Vagina (tissue), 2 donors: ENCODE measurements around the gene PRSS27.
"Not testable (repeated sequence)": the region's sequence is repeated elsewhere in the genome, so short reads cannot be mapped to it uniquely, and the experiment has no call there.

Experiments used
- POLR2A ChIP-seq, 2 donors: fragments of 450-650 bp; IDR thresholded peaks; one replicate each; pipeline ENCODE4 v1.6.1; 2017; ENCODE audit warnings: antibody characterized with exemption in 2 of 2, mild to moderate bottlenecking in 2 of 2, moderate library complexity in 2 of 2
- POLR2AphosphoS5 ChIP-seq, 2 donors: sonication (generic); formaldehyde crosslinking; IDR thresholded peaks; one replicate each; pipeline ENCODE4 v1.9.0; 2017; ENCODE audit warnings: antibody characterized with exemption in 2 of 2, mild to moderate bottlenecking in 2 of 2, low read depth in 1 of 2; ENCODE audit not compliant: insufficient read depth in 1 of 2
- TF ChIP-seq, protein P1 (sequence below), 3 experiments: fragments of 450-650 bp in 2 of 3; fragments of 200-600 bp in 1 of 3; sonication (generic) in 1 of 3; IDR thresholded peaks; one replicate each; pipeline ENCODE4 v1.5.1; 2017 to 2019; ENCODE audit warnings: antibody characterized with exemption in 3 of 3, mild to moderate bottlenecking in 2 of 3, moderate library complexity in 2 of 3

DNA sequence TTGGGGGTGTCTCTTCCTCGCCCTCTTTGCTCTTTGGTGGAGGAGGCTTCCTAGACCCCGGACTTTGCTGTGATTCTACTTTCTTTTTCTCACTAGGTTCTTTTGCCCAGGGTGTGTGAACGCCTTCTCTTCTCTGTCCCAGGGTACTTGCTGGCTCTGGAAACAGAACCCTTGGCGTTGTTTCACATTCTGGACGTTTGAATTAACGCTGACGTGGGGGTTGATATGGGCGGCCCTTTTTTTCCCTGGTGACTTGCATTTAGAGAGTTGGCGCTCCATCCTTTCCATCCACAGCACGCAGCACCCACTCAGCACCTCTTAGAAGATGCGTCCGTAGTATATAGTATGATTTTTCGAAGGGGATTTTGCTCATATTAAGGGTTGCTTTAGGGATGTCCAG is 37.0 kb downstream of the PRSS27 start:
- TF ChIP-seq POLR2A (IDR thresholded peaks at IDR 0.05); POLR2AphosphoS5 (IDR thresholded peaks at IDR 0.05; ENCODE audit: insufficient read depth in 1 of 2, low read depth in 1 of 2): not testable (repeated sequence)
- TF ChIP-seq, protein P1, sequence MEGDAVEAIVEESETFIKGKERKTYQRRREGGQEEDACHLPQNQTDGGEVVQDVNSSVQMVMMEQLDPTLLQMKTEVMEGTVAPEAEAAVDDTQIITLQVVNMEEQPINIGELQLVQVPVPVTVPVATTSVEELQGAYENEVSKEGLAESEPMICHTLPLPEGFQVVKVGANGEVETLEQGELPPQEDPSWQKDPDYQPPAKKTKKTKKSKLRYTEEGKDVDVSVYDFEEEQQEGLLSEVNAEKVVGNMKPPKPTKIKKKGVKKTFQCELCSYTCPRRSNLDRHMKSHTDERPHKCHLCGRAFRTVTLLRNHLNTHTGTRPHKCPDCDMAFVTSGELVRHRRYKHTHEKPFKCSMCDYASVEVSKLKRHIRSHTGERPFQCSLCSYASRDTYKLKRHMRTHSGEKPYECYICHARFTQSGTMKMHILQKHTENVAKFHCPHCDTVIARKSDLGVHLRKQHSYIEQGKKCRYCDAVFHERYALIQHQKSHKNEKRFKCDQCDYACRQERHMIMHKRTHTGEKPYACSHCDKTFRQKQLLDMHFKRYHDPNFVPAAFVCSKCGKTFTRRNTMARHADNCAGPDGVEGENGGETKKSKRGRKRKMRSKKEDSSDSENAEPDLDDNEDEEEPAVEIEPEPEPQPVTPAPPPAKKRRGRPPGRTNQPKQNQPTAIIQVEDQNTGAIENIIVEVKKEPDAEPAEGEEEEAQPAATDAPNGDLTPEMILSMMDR (IDR thresholded peaks at IDR 0.05): not testable (repeated sequence)
